CD14-positive monocyte (primary cell): Measurements from ENCODE around the gene CDK19. TPM values are rescaled to one million over a fixed set of nuclear protein-coding genes. Genes with fewer than 3 reads are reported as not detected.

ENCODE experiments used
- DNase-seq, 3 donors: peaks; one replicate each; pipeline ENCODE4 v3.0.0-alpha.2; 2011 to 2022
- H2AFZ ChIP-seq: 2 replicates; pipeline ENCODE4 v1.6.0; 2012; ENCODE audit warnings: mild to moderate bottlenecking, low read depth, low read length, inconsistent platforms; ENCODE audit not compliant: insufficient read depth, poor library complexity, severe bottlenecking
- H3K27ac ChIP-seq, 2 donors: 1 replicate in 1 of 2; 2 replicates in 1 of 2; pipeline ENCODE4 v1.5.1; 2012 to 2013; ENCODE audit warnings: low read length in 2 of 2, control low read depth in 1 of 2, inconsistent platforms in 1 of 2, low read depth in 1 of 2, mild to moderate bottlenecking in 1 of 2
- H3K27me3 ChIP-seq, 2 donors: one replicate each; pipeline versions ENCODE4 v1.6.0 to v1.6.1; 2011 to 2013; ENCODE audit warnings: low read length in 2 of 2; ENCODE audit not compliant: control insufficient read depth in 2 of 2, insufficient read depth in 2 of 2
- H3K36me3 ChIP-seq, 2 donors: replicated peaks in 1 of 2; 1 replicate in 1 of 2; 2 replicates in 1 of 2; pipeline versions ENCODE4 v1.5.1 to v1.6.1; 2012 to 2013; ENCODE audit warnings: low read length in 2 of 2, control low read depth in 1 of 2, inconsistent platforms in 1 of 2, mild to moderate bottlenecking in 1 of 2; ENCODE audit not compliant: insufficient read depth in 2 of 2, control insufficient read depth in 1 of 2
- H3K4me1 ChIP-seq, 2 donors: 1 replicate in 1 of 2; 2 replicates in 1 of 2; pipeline versions ENCODE4 v1.5.1 to v1.6.1; 2012 to 2013; ENCODE audit warnings: low read length in 2 of 2, control low read depth in 1 of 2, inconsistent platforms in 1 of 2, mild to moderate bottlenecking in 1 of 2, moderate library complexity in 1 of 2; ENCODE audit not compliant: insufficient read depth in 2 of 2, control insufficient read depth in 1 of 2
- H3K4me2 ChIP-seq: replicated peaks from 2 replicates; pipeline ENCODE3; 2012; ENCODE audit warnings: low read length, moderate library complexity, mild to moderate bottlenecking; ENCODE audit not compliant: poor library complexity, severe bottlenecking; ENCODE audit errors: extremely low read depth
- H3K4me3 ChIP-seq, 3 experiments: fragments of 200-600 bp in 1 of 3; sonication (generic) in 1 of 3; replicated peaks in 1 of 3; 1 replicate in 2 of 3; 2 replicates in 1 of 3; pipeline ENCODE4 v1.5.1; 2011 to 2013; ENCODE audit warnings: low read length in 3 of 3, mild to moderate bottlenecking in 3 of 3, control low read depth in 2 of 3, low read depth in 2 of 3, inconsistent platforms in 1 of 3, moderate library complexity in 1 of 3
- H3K79me2 ChIP-seq: 2 replicates; pipeline ENCODE4 v1.6.0; 2012; ENCODE audit warnings: mild to moderate bottlenecking, control low read depth, inconsistent platforms, low read length, moderate library complexity; ENCODE audit not compliant: insufficient read depth
- H3K9ac ChIP-seq: 2 replicates; pipeline ENCODE4 v1.6.0; 2017; ENCODE audit warnings: low read length, mild to moderate bottlenecking; ENCODE audit not compliant: insufficient read depth, poor library complexity, severe bottlenecking
- H3K9me3 ChIP-seq, 2 donors: replicated peaks in 1 of 2; 1 replicate in 1 of 2; 2 replicates in 1 of 2; pipeline versions ENCODE4 v1.5.1 to v1.6.1; 2012 to 2013; ENCODE audit warnings: low read length in 2 of 2, control low read depth in 1 of 2; ENCODE audit not compliant: control insufficient read depth in 1 of 2, insufficient read depth in 1 of 2
- H4K20me1 ChIP-seq: 2 replicates; pipeline ENCODE4 v1.6.0; 2012; ENCODE audit warnings: mild to moderate bottlenecking, low read length, control low read depth, moderate library complexity; ENCODE audit not compliant: insufficient read depth
- H3K27ac Mint-ChIP-seq, 7 donors: one replicate each; pipeline ENCODE4 v1.8.0; 2020; ENCODE audit warnings: mild to moderate bottlenecking in 7 of 7, mixed read lengths in 7 of 7, moderate library complexity in 6 of 7, inconsistent platforms in 2 of 7
- H3K27me3 Mint-ChIP-seq, 3 donors: one replicate each; pipeline ENCODE4 v1.8.0; 2021 to 2022; ENCODE audit warnings: low read depth in 3 of 3, mild to moderate bottlenecking in 3 of 3, mixed read lengths in 3 of 3, moderate library complexity in 3 of 3, inconsistent platforms in 1 of 3
- H3K36me3 Mint-ChIP-seq, 2 donors: one replicate each; pipeline ENCODE4 v1.8.0; 2020; ENCODE audit warnings: mixed read lengths in 2 of 2, inconsistent platforms in 1 of 2, mild to moderate bottlenecking in 1 of 2
- H3K4me1 Mint-ChIP-seq: one replicate; pipeline ENCODE4 v1.8.0; 2020; ENCODE audit warnings: mild to moderate bottlenecking, mixed read lengths
- H3K4me3 Mint-ChIP-seq, 2 donors: one replicate each; pipeline ENCODE4 v1.8.0; 2020; ENCODE audit warnings: mild to moderate bottlenecking in 2 of 2, mixed read lengths in 2 of 2, moderate library complexity in 1 of 2
- H3K9me3 Mint-ChIP-seq, 7 donors: one replicate each; pipeline ENCODE4 v1.8.0; 2020 to 2022; ENCODE audit warnings: mixed read lengths in 7 of 7, mild to moderate bottlenecking in 6 of 7, moderate library complexity in 6 of 7, inconsistent platforms in 2 of 7
- CTCF ChIP-seq: fragments of 200-600 bp; IDR thresholded peaks from one replicate; pipeline ENCODE4 v1.8.0; 2022; ENCODE audit warnings: antibody characterized with exemption, mild to moderate bottlenecking
- WGBS: methylation state at CpG from one replicate; pipeline ENCODE4 v1.1.5; 2013; ENCODE audit warnings: missing lambda C conversion rate; ENCODE audit not compliant: insufficient coverage; 5-methylcytosine and 5-hydroxymethylcytosine counted together
- intact Hi-C, 2 donors: fragments of 100-400 bp; cut with micrococcal nuclease; formaldehyde crosslinking; loops; one replicate each; pipeline versions ENCODE4 v1.15.0 to v1.15.1; 2023
- polyA plus RNA-seq, 3 donors: library from polyadenylated mRNA; depleted of rRNA in 1 of 3; unstranded in 2 of 3; stranded (reverse) in 1 of 3; fragments of 300-500 nt in 2 of 3; fragments of >200 nt in 1 of 3; fragmentation: Illumina TruSeq in 2 of 3; gene quantifications; 1 replicate in 2 of 3; 2 replicates in 1 of 3; pipeline ENCODE4 v1.2.3, GENCODE V29; 2012 to 2021

The CDK19 gene
- polyA plus RNA-seq, 3 donors, result 2.7 to 12.0 (median 3.9) TPM

GRCh38 chr6:110649704-110650103 lies 165.6 kb downstream of the CDK19 start:
- Histone ChIP-seq H2AFZ (no peak overlapping the region), H3K79me2 (no peaks in the 10 kb centered on the region), H3K4me2 (no peak overlapping the region), H4K20me1 (no peaks in the 10 kb centered on the region), H3K9me3 (peaks cover 14 to 15% of the 10 kb centered on the region in 2 donors), H3K36me3 (peaks cover 19 to 20% of the 10 kb centered on the region in 2 donors), H3K4me3 (no peak overlapping the region), H3K9ac (no peak overlapping the region), H3K27me3 (no peaks in the 10 kb centered on the region), H3K4me1 (no peaks in the 10 kb centered on the region), H3K27ac (no peak overlapping the region)
- Mint-ChIP-seq H3K27me3 (no peaks in the 10 kb centered on the region), H3K9me3 (peaks cover 4 to 17% (median 9%) of the 10 kb centered on the region in 7 donors), H3K36me3 (peaks cover 39 to 41% of the 10 kb centered on the region in 2 donors), H3K4me1 (peaks cover 2% of the 10 kb centered on the region), H3K27ac (no peak overlapping the region), H3K4me3 (no peak overlapping the region)
- no peak for TF ChIP-seq CTCF
- DNase-seq, result no peak
- intact Hi-C loops, result no loop called here

GRCh38 chr6:110646951-110647910 lies 168.0 kb downstream of the CDK19 start:
- no peak overlapping the region for H3K9ac ChIP-seq
- intact Hi-C loops, result no loop called here
- H3K4me3 ChIP-seq, result no peak overlapping the region
- no peak overlapping the region for H3K4me3 Mint-ChIP-seq
- no peak overlapping the region for H2AFZ ChIP-seq
- no peaks in the 10 kb centered on the region for H3K27me3 ChIP-seq
- no peaks in the 10 kb centered on the region for H3K4me1 Mint-ChIP-seq
- H3K27ac ChIP-seq, result no peak overlapping the region
- H3K4me2 ChIP-seq, result no peak overlapping the region
- H3K27ac Mint-ChIP-seq, result peak overlapping the region in 2 of 7 donors; percentile 13 to 46
- peak; percentile 16 for TF ChIP-seq CTCF
- 100% methylated on average over 9 of the region's 19 CpGs for WGBS
- peaks cover 4 to 17% (median 9%) of the 10 kb centered on the region in 7 donors for H3K9me3 Mint-ChIP-seq
- H3K36me3 Mint-ChIP-seq, result peaks cover 39 to 42% of the 10 kb centered on the region in 2 donors
- no peak for DNase-seq
- no peaks in the 10 kb centered on the region for H4K20me1 ChIP-seq
- no peaks in the 10 kb centered on the region for H3K79me2 ChIP-seq
- H3K36me3 ChIP-seq, result peaks cover 19 to 29% of the 10 kb centered on the region in 2 donors
- H3K27me3 Mint-ChIP-seq, result no peaks in the 10 kb centered on the region
- H3K9me3 ChIP-seq, result peaks cover 14 to 15% of the 10 kb centered on the region in 2 donors
- H3K4me1 ChIP-seq, result no peaks in the 10 kb centered on the region
